ENCODE data around the gene NUDT3.

DNA sequence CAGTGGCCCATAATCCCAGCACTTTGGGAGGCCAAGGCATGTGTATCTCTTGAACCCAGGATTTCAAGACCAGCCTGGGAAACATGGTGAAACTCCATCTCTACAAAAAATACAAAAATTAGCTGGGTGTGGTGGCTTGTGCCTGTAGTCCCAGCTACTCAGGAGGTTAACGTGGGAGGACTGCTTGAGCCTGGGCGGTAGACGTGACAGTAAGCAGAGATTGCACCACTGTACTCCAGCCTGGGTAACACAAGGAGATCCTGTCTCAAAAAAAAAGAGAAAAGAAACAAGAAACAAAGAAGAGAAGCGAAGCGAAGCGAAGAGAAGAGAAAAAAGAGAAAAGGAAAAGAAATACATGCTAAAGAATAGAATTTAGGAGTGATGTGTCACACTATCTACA, 69.2 kb downstream of the NUDT3 start:
- TF ChIP-seq POLR2A (IDR thresholded peaks at IDR 0.05) (no peak), POLR2AphosphoS5 (IDR thresholded peaks at IDR 0.05) (no peak)
- TF ChIP-seq, protein P1, sequence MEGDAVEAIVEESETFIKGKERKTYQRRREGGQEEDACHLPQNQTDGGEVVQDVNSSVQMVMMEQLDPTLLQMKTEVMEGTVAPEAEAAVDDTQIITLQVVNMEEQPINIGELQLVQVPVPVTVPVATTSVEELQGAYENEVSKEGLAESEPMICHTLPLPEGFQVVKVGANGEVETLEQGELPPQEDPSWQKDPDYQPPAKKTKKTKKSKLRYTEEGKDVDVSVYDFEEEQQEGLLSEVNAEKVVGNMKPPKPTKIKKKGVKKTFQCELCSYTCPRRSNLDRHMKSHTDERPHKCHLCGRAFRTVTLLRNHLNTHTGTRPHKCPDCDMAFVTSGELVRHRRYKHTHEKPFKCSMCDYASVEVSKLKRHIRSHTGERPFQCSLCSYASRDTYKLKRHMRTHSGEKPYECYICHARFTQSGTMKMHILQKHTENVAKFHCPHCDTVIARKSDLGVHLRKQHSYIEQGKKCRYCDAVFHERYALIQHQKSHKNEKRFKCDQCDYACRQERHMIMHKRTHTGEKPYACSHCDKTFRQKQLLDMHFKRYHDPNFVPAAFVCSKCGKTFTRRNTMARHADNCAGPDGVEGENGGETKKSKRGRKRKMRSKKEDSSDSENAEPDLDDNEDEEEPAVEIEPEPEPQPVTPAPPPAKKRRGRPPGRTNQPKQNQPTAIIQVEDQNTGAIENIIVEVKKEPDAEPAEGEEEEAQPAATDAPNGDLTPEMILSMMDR (IDR thresholded peaks at IDR 0.05), result no peak
